ENCODE measurements around the gene CPT1C. TPM values are rescaled to one million over a fixed set of nuclear protein-coding genes. Genes with fewer than 3 reads are reported as not detected.

Gene CPT1C
- total and polyA plus RNA-seq, 2 donors (not counting 3 experiments of a cell fraction or from before 2014, with no cell fraction given): 45.7 to 80.8 TPM

GRCh38 chr19:49699364-49699763, 8.4 kb downstream of the CPT1C start:
- dilution Hi-C loops (cut with MboI; ENCODE audit: extremely low pct_ligation_motif_present, low sequenced_read_pairs) (no loop called here), intact Hi-C loops (cut with micrococcal nuclease) (no loop called here)
- no peak for TF ChIP-seq POLR2AphosphoS5 (IDR thresholded peaks at IDR 0.05; ENCODE audit: insufficient read depth, low read depth, low read length)
- H3K4me1 ChIP-seq (ENCODE audit: control insufficient read depth, extremely low read depth, insufficient read depth, low read length): no peaks in the 10 kb centered on the region
- POLR2A ChIA-PET: interaction anchor here (0.7 kb wide), 1 partner anchor 880 kb away, joined by 6 read pairs; no protein-coding TSS in a partner anchor
- H3K4me3 ChIP-seq (replicated peaks in 1 of 3; ENCODE audit: insufficient read depth in 1 of 3, low read depth in 1 of 3, low read length in 3 of 3): no peak overlapping the region
- H3K9me3 ChIP-seq (replicated peaks; ENCODE audit: control insufficient read depth, insufficient read depth, low read length): no peaks in the 10 kb centered on the region
- H3K36me3 ChIP-seq (ENCODE audit: control insufficient read depth in 2 of 2, extremely low read depth in 1 of 2, insufficient read depth in 2 of 2, low read length in 2 of 2): peaks cover 0 to 9% of the 10 kb centered on the region in 2 experiments
- H4K20me1 ChIP-seq (replicated peaks; ENCODE audit: control insufficient read depth, extremely low read depth, insufficient read depth, low read length): no peaks in the 10 kb centered on the region
- no peaks in the 10 kb centered on the region for H3K9me1 ChIP-seq (replicated peaks; ENCODE audit: control insufficient read depth, extremely low read depth, insufficient read depth, low read length)
- H2AFZ ChIP-seq (ENCODE audit: low read depth, low read length): no peak overlapping the region
- no TSS peak for BruUV-seq (replicated peaks)
- CTCF ChIA-PET: interaction anchor here (0.9 kb wide), 1 partner anchor 18 kb away, joined by 3 read pairs; no protein-coding TSS in a partner anchor
- no peaks in the 10 kb centered on the region for H3K27me3 ChIP-seq (ENCODE audit: control insufficient read depth in 2 of 2, insufficient read depth in 2 of 2, low read length in 2 of 2)
- no peaks in the 10 kb centered on the region for H3K79me2 ChIP-seq (ENCODE audit: control insufficient read depth, insufficient read depth, low read length)
- H3K27ac ChIP-seq (ENCODE audit: insufficient read depth, low read depth, low read length): no peak overlapping the region
- FAIRE-seq: no peak
- no peak overlapping the region for H3K9ac ChIP-seq (replicated peaks; ENCODE audit: extremely low read depth, insufficient read depth, low read length)
- H3K4me2 ChIP-seq (ENCODE audit: insufficient read depth, low read length): no peak overlapping the region
- DNase-seq (ENCODE audit: low read depth, low spot score): no peak

- POLR2A ChIA-PET: no interaction called here
- CTCF ChIA-PET: no interaction called here
Measured at GRCh38 chr19:49700563-49700962, 9.6 kb downstream of the CPT1C start.

More at GRCh38 chr19:49700563-49700962, 9.6 kb downstream of the CPT1C start:
- BruUV-seq (replicated peaks): no TSS peak
- Histone ChIP-seq H2AFZ (ENCODE audit: low read depth, low read length) (no peak overlapping the region), H3K9ac (replicated peaks; ENCODE audit: extremely low read depth, insufficient read depth, low read length) (no peak overlapping the region), H3K9me1 (replicated peaks; ENCODE audit: control insufficient read depth, extremely low read depth, insufficient read depth, low read length) (no peaks in the 10 kb centered on the region), H3K27me3 (ENCODE audit: control insufficient read depth in 2 of 2, insufficient read depth in 2 of 2, low read length in 2 of 2) (no peaks in the 10 kb centered on the region), H3K4me1 (ENCODE audit: control insufficient read depth, extremely low read depth, insufficient read depth, low read length) (no peaks in the 10 kb centered on the region), H3K9me3 (replicated peaks; ENCODE audit: control insufficient read depth, insufficient read depth, low read length) (no peaks in the 10 kb centered on the region), H3K27ac (ENCODE audit: insufficient read depth, low read depth, low read length) (no peak overlapping the region), H3K4me3 (replicated peaks in 1 of 3; ENCODE audit: insufficient read depth in 1 of 3, low read depth in 1 of 3, low read length in 3 of 3) (no peak overlapping the region), H4K20me1 (replicated peaks; ENCODE audit: control insufficient read depth, extremely low read depth, insufficient read depth, low read length) (no peaks in the 10 kb centered on the region), H3K4me2 (ENCODE audit: insufficient read depth, low read length) (no peak overlapping the region), H3K36me3 (ENCODE audit: control insufficient read depth in 2 of 2, extremely low read depth in 1 of 2, insufficient read depth in 2 of 2, low read length in 2 of 2) (peaks cover 0 to 9% of the 10 kb centered on the region in 2 experiments), H3K79me2 (ENCODE audit: control insufficient read depth, insufficient read depth, low read length) (no peaks in the 10 kb centered on the region)
- dilution Hi-C loops (cut with MboI; ENCODE audit: extremely low pct_ligation_motif_present, low sequenced_read_pairs) (no loop called here), intact Hi-C loops (cut with micrococcal nuclease) (no loop called here)
- DNase-seq (ENCODE audit: low read depth, low spot score) (no peak), FAIRE-seq (no peak)
- TF ChIP-seq GATA2 (IDR thresholded peaks at IDR 0.05; ENCODE audit: insufficient read depth, insufficient read length, low read depth, low read length) (no peak), POLR2A (IDR thresholded peaks at IDR 0.05; ENCODE audit: low read depth, low read length) (no peak), MAX (IDR thresholded peaks at IDR 0.05; ENCODE audit: insufficient read depth, insufficient read length) (no peak), EZH2 (IDR thresholded peaks at IDR 0.05; ENCODE audit: borderline replicate concordance, low read depth, low read length, severe bottlenecking) (no peak), CTCF (IDR thresholded peaks at IDR 0.05; ENCODE audit: extremely low read depth in 1 of 2, insufficient read depth in 1 of 2, low read depth in 1 of 2, low read length in 2 of 2) (no peak), POLR2AphosphoS5 (IDR thresholded peaks at IDR 0.05; ENCODE audit: insufficient read depth, low read depth, low read length) (no peak), FOS (IDR thresholded peaks at IDR 0.05; ENCODE audit: borderline replicate concordance, insufficient read depth, low read length) (no peak), MYC (IDR thresholded peaks at IDR 0.05; ENCODE audit: low read depth, low read length) (no peak), JUN (IDR thresholded peaks at IDR 0.05; ENCODE audit: borderline replicate concordance, insufficient read depth, insufficient read length, low read depth) (no peak)
